DMS153 (cell line): Measurements from ENCODE around the gene BRWD1.

Source experiments
- DNase-seq: peaks from one replicate; lab custom pipeline; 2025; lab: John Stamatoyannopoulos, UW

The BRWD1 gene

DNA sequence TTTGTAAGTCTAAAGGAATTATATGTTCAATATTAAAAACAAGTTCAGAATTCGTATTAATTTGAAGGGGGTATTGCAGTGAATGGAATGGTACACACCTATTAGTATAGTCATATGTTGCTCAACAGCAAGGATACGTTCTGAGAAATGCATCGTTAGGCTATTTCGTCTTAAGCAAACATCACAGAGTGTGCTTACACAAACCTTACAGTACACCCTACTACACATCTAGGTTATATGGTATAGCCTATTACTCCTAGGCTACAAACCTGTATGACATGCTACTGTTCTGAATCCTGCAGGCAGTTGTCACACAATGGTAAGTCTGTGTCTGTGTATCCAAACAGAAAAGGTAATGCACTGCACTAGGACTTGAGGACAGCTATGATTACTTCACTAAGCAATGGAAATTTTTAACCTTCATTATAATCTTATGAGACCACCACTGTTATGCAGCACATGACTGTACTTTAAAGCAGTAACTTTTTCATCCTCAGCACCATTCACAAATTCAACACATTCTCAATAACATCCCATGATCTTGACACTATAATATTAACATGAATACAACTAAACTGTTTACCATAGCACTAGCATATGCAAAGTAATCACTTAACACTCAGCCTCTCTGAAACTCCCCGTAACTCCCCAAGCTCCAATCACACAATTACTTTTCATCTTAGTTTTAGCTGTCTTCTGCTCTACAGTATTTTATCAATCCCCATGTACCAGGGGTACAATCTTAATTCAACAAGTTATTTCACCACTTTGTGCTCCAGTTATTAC is 115.8 kb downstream of the BRWD1 start:
- no peak for DNase-seq

DNA sequence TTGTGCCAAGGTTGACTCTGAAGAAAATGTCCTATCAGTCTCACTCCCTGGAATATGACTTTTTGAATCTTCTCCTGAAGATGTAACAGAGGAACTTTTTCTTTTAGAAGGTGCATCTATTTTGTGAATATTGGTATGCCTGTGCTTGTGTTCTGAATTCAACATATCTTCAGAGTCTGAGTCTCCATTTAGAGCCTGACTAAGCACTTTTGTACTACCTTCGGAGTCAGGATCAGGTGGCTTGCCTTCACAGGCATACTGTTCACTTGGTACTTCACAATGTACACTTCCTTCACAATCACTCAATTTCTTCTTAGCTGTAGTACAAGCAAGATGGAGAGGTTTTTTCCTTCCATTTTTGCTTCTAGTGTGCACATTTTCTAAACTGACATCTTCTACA is 116.6 kb downstream of the BRWD1 start:
- no peak for DNase-seq

DNA sequence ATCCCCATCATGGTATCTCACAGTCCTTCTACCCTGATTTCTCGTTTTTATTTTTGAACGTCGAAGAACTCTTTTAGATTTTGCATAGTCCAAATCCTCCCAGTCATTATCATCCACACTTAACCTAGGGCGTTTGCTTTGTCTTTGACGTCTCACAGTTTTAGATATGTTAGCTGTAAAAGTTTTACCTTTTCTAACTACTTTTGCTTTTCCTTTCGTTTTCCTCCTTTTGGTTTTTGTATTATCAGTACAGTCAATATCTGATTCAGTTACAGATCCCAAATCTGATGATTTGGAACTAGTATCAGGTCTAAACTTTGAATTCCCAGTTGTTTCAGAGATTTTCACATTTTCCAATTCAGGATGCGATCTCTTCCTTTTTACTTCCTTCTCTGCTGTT is 117.1 kb downstream of the BRWD1 start:
- DNase-seq = no peak

DNA sequence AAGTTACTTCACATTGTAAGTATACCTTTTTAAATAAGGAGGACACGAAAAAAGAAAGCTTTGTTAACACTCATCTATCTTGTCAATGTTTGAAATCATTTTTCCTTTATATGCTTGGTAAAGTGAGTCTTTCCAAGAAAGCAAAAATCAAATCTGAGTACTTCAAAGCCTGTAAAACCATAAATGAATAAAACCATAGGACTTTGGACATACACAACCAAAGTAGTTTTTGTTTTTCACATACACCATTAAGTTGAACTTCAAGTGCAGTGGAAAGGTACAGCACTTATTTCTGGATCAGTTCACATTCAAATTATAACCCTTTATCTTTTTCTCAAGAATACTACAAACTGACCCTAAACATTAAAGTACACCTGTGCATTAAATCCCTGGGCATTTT is 120.1 kb downstream of the BRWD1 start:
- no peak for DNase-seq

DNA sequence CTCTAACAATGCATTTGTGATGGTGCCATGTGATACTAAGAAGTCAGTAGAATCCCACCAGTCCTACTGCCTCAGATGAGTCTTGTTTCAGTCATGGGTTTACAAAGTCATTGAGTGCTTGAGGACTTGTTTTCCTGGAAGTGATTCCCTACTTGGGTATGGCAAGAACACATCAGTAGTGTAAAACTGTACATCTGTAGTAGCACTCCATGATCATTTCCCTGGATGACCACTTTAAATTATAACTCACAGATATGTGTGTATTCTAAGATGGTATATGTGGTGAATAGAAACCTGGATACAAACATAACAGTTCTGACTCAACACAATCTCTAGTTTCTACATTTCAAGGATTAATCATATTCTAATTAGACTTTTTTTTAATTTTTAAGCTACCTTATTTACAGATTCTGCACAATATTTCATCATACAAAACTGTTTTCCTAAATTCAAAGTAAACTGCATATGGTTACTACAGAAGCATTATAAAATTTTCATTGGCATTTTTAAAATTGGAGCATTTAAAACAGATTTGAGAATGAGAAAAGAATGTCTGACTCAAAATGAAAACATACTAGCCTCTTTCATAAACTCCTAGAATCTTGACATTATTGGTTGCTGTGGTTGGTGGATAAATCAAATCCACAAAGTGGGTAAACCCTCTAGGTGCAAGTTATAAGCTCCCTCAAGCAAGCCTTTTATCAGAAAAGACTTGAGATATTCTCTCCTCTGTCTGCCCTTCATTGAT is 123.4 kb downstream of the BRWD1 start:
- no peak for DNase-seq

DNA sequence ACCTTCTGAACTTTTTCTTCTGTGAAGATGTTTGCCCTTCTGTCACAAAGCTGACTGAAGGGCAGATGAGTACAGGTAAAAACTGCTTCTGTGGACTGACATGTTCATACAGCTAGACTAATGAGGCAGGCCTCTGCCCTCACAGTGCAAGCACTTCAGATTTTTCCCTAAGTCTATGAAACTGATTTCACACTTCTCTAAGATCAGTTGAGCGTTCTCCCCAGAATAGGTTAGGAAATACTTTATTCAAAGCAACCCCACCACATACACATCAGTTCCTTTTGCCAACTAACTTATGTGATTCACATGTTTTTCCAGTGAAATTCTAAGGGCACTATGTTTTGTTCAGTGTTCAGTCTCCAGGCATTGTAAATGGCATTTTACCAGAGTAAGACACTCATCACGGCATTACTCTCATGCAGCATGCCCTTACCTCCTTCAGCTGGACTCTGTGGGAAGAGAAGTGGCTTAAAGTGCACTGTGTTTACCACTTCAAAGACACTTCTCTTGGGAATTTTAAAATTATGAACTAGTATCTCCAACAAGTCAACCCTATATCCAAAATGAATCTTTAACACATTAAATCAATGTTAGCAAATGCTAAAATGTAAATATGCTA is 124.8 kb downstream of the BRWD1 start:
- DNase-seq = no peak

DNA sequence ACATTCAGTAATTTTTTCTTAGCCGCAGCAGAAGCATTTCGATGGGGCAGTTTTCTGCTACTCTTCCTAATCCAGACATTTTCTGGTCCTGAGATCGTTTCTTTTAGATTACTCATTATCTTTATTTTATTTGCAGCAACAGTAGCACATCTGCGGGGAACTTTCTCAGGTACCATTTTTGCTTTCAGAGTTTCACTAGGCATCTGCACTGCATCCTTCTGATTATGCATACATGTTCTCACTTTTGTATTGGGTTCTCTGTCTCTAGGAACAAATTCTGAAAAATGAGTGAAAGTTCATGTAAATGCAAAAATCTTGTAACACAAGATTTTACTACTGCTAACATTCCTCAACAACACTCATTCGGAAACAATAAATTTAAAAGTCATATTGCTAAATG is 126.3 kb downstream of the BRWD1 start:
- no peak for DNase-seq

DNA sequence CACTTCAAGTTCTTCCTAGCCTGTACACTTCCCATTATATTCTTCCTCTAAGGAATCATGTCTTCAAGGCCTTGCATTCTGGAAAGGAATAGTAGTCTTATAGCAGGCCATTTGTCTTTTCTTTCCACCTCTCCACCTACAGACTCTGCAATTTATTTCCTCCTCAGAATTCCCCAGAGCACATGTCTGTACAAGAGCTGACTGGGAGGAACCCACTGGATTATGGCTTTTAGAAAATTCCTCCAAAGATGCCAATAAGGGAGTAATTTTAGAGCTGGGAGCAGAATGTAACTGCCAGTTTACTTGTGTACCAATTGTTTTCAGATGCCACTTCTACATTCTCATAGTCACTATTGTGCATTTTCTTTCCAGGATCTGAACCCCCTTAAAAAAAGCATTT is 126.8 kb downstream of the BRWD1 start:
- no peak for DNase-seq

DNA sequence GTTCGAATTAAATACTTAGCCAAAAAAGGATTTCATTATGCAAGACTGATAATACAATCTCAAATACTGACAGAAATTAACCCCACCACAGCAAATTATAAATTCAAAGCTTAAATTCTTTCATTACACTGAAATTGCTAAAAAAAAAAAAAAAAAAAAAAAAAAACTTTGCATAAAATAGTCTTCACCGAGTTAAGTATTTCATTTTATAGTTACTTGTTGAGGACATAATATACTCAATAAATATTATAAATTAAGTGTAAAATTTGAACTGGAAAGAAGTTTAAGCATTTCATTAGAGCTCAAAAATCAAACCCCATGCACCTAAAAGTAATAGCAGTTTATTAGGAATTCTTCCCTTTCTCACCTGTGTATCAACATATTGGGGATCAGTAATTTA is 128.3 kb downstream of the BRWD1 start:
- DNase-seq = no peak

DNA sequence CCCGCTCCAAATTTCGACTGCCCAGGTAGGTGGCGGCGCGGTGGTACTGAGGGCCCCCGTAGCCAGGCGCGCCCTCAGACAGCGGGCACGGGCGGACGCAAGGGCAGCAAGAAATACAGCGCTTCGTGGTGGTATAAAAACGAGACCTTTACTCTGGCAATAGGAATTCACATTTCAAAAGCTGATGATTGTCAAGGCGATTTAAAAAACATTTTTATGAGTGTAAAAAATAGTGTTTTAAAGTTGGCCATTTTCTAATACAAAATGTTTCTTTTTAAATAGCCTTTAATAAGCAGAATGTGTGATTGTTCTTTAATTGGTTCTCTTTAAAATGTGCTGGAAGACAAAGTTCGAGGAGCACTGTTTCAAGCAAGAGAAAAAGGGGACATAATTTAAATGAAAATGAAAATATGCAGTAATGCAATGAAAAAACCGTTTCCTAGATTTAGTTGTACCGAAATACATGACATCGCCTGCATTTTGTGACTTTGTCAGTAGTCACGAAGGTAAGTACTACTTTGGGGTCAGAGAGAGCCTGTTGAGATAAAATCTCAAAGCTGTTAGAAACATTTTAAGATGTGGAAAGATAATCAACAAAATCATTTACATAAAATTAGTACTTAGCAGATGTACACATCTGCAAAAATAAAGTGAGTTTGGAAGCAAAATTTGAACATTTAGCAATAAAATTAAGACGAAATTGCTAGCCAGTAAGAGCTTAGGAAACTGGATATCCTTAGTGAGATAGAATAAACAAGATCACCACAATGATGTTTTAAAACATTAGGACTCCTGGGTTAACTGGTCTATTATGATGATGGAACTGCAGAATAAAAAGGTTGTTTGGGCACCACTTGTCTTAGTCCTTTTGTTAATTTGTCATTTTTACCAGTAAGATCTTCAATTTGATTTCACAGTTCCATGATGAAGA is 129.1 kb downstream of the BRWD1 start:
- DNase-seq = no peak

DNA sequence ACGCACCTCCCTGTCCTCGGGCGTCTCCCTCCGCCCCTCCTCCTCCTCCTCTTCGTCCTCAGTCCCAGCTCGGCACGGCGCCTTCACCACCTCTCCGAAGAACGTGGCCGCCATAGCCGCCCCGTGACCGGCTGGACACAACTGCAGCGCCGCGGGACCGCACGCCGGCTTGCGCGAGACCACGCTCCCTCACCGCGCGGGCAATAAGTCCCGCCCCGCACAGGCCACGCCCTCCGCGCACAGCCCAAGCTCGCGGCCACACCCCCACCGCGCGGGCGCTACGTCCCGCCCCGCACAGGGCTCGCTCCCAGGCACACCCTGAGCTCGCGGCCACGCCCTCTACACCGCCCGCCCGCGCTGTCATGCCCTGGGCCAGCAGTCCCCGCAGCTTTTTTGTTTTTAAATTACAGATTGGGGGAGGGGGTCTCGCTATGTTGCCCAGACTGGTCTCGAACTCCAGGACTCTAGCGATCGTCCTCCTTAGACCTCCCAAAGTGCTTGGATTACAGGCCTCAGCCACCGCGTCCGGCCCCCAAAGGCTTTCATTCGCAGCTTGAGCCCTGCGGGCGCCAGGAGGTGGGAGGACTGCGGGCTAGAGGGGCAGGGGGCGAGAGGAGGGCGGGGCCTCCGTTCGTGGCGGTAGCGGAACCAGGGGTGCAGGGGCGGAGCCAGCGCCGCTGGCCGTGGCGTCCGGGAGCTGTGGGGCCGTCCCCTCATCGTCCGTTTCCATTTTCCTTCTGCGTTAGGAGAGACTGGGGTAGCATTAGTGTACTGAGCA is 130.0 kb downstream of the BRWD1 start, which contains the start of gene PSMG1:
Gene PSMG1, minus strand, starts transcription at position 180 of the 778 bp plus-strand sequence. Its CDS starts 66 bp downstream, at position 114.
- DNase-seq = peak; percentile 85

DNA sequence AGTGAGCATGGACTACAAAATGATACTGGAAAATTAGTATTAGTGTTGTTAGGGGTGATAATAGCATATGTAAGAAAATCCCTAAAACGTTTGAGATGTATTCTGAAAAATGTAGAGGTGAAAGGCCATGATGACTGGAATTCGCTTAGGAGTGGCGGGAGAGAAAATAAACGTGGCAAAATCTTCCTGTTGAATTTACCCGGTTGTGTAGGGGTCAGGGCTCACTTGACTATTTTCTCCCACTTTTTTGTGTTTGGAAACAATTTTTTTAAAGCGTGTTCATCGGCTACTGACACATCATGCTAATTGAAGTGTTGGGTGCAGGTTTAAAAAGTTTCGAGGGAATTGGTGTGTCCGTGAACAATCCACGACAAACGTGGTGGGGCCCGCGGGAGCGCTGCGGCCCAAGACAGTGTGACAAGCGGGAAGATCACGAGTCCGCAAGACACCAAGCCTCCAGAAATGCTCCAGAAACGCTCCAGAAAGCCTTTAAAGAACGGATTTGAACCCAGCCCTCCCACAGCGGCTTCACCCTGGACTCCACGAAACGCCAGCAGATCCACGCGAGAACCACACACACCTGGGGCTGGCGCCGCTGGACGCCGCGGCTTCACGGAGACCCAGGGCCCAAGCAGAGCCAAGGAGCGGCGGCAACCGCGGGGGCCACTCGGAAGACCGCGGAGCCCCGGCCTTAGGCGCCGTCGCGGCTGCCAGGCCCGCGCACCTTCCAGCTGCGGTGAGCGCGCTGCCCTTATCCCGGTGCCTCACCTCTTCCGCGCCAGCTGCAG is 130.8 kb downstream of the BRWD1 start:
- no peak for DNase-seq

DNA sequence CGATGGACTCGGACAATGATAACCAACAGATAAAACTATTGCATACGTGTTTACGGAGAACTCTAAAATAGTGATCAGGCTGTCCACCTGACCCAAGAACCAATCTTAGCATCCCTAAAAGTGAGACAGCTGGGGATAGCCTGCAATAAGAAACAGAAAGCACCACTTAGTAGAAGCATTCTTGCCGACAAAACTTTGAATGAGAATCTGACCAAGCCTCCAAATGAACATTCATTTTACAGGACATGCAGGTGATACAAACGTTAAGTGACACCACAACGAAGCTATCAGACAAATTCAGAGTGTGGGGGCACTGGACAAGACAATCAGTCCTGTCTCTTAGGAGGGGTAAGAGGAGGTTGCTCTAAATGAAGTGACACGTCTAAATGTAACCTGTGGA is 131.4 kb downstream of the BRWD1 start:
- no peak for DNase-seq

DNA sequence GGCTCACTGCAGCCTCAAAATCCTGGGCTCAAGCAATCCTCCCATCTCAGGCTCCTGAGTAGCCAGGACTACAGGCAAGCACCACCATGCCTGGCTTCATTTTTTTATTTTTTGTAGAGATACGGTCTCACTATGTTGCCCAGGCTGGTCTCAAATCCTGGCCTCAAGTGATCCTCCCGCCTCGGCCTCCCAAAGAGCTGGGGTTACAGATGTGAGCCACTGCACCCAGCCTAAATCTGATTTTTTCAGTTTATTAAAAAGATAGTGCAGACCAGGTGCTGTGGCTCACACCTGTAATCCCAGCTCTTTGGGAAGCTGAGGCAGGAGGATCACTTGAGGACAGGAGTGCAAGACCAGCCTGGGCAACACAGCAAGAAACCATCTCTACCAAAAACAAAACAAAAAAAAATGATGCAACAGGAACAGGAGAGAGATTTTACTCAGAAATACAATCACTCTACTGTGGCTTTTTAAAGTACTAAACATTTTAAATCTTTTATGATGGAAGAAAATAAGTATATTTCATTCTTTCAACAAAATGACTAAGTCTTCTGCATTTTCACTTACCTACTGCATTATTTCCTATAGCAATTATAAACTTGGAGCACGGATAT is 132.1 kb downstream of the BRWD1 start:
- DNase-seq = no peak

DNA sequence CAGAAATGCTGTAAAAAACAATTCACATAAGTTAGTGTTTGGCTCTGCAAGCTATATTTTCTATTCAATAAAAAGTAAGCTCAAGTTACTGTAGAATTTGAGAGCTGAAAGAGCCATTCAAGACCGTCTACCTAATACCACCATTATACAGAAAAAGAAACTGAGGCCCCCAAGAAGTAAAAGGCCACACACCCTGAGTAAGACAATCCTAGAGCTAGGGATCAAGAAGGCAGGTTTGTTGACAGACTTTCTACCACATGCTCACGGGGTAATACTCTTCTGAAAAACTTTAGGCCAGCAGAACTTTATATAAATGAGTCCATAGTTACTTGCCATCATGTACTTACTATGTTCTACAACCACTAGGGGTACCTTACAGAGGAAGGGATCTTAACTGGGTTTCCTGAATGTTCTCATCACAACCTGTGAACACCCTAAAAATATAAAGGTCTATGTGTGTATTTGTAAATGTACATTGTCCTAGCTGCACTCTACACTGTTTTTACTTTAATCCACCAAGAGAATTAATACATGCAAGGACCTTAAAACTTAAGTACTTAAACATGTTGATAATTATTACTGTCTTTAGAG is 132.9 kb downstream of the BRWD1 start:
- no peak for DNase-seq

DNA sequence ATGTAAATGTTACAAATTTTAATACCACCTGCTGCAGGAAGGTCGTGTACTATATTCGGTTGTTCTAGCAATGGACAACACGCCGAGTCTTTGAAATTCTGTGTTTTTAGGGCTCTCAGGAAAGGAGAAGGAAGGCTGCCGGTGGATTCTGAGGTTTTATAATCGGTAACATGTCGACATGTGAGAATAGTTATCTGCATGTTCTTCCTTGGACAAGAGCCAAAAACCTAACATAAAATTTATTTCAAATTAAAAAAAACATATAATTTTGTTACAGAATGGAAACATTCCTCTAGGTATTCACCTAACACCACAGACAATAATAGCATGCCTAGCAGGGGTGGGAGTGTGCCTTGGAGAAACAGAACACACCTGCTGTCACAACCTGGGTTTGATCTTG is 135.0 kb downstream of the BRWD1 start:
- no peak for DNase-seq

DNA sequence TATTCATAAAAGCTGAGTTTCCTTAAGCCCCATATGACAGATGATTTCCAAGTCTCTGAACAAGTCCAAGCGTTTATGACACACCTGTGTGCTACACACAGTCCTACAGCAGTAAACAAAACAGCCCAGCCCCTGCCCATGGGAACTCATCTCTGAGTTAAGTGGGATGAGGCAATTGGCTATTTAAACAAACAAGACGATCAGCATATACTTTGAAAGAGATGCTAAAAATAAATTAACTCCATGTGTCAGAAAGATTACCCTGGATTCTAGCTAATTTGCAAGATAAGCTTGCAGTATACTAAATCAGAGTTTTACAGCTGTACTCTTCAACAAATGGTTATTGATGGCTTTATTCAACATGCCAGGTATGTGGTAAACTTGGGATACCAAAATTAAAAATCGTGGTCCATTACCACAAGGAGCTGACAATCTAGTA is 137.1 kb downstream of the BRWD1 start:
- no peak for DNase-seq

DNA sequence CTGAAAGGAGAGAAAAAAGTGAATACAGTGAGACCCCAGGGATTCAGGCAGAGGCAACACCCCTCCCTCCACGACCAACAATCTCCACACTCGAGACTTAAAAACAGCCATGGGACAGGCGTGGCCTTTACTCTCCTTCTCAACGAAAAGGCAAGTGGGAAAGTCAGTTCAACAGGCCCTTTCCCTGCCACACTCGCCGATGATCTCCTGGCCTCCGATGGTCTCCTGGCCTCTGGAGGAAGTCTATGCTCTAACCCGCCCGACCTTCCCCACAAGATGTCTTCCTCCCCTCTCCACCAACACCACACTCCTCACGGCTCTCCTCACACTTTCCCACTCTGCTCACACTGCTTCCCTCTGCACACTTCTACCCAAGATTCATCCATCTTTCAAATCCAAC is 137.8 kb downstream of the BRWD1 start:
- no peak for DNase-seq

DNA sequence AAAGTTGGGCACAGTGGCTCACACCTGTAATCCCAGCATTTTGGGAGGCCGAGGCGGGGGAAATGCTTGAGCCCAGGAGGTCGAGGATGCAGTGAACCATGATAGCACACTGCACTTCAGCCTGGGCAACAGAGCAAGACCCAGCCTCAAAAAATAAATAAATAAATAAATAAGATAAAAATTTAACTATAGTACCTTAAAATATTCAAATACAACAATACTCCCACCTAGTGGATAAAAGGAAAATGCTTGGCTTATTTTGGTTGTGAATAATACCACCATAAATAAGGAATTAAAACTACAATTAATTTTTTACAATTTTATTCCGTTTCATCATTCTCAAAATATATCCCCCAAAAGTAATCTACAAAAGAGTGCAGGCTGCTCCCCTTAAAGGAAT is 138.3 kb downstream of the BRWD1 start:
- DNase-seq = no peak
